ENCODE results near the gene PLCD3. TPM values are rescaled to one million over a fixed set of nuclear protein-coding genes. Genes with fewer than 3 reads are reported as not detected.

Gene PLCD3
- total and polyA plus RNA-seq, 2 of the 13 experiments (the other 11 are each of a cell fraction or from before 2014, with no cell fraction given): 11.3 to 39.1 TPM

DNA sequence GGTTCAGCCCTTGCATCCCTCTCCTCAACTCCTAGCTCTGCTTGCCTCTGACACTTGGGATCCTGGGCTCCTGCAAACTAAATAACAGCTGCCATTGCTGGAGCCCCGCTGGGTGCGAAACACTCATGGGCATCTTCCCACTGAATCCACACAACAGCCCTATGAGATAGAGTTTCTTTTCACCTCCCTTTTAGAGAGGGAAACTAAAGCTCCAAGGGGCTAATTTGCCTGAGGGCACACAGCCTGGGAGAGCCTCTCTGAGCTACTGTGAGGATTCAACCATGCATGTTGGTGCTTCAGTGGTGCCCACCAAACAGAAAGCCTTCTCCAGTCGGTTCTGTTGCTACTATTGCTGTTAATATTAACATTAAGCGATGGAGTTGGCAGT lies 7.2 kb upstream of the PLCD3 start:
- no peak overlapping the region for H3K27ac ChIP-seq (ENCODE audit: extremely low read length, insufficient read depth, low read length)
- H3K9me3 ChIP-seq (ENCODE audit: low read length): no peaks in the 10 kb centered on the region
- peaks cover 2 to 5% of the 10 kb centered on the region in 2 experiments; a peak in 4 of 5 replicates for H3K36me3 ChIP-seq (replicated peaks in 1 of 2; ENCODE audit: control insufficient read depth in 1 of 2, insufficient read depth in 2 of 2, low read length in 2 of 2)
- BruUV-seq (replicated peaks): no TSS peak
- FAIRE-seq: no peak
- ChIA-PET POLR2A (interaction anchor here (2.0 to 7.1 kb wide), 2 partner anchors 11 to 22 kb away, joined by 8 to 217 read pairs; partner anchors contain the start of genes HEXIM1 and HEXIM2), CTCF (ENCODE audit: low intra/inter-chr PET ratio, low total read pairs) (interaction anchor here (0.9 kb wide), 1 partner anchor 59 kb away, joined by 3 read pairs; no protein-coding TSS in a partner anchor)
- no peak overlapping the region for H3K4me3 ChIP-seq (replicated peaks in 1 of 3; ENCODE audit: insufficient read depth in 1 of 3, low read depth in 2 of 3, low read length in 3 of 3)
- H3K4me1 ChIP-seq (ENCODE audit: insufficient read depth, low read length): peaks cover 23% of the 10 kb centered on the region
- H3K4me2 ChIP-seq (ENCODE audit: low read depth, low read length): no peak overlapping the region
- H4K20me1 ChIP-seq (ENCODE audit: insufficient read depth, low read length): no peaks in the 10 kb centered on the region
- peaks cover 16% of the 10 kb centered on the region for H3K79me2 ChIP-seq (ENCODE audit: insufficient read depth, low read length)
- no peak for DNase-seq (ENCODE audit: low spot score)
- TF ChIP-seq ZNF431 (CRISPR knock-in tag; IDR thresholded peaks at IDR 0.05; ENCODE audit: borderline replicate concordance, low read depth) (no peak), ZNF709 (CRISPR knock-in tag; IDR thresholded peaks at IDR 0.05) (no peak)
- no peak for ATAC-seq
- in situ Hi-C loops (cut with HindIII; ENCODE audit: extremely low pct_ligation_motif_present, low pct_unique_long_range_greater_than_20kb): loop anchor here (10.0 kb wide), 1 partner anchor 235 kb away; no protein-coding TSS in a partner anchor
- H3K9ac ChIP-seq (ENCODE audit: insufficient read depth, low read depth, low read length): no peak overlapping the region
- 93% methylated on average over 4 of the region's 4 CpGs for WGBS (ENCODE audit: low lambda C conversion rate)
- intact Hi-C loops (cut with micrococcal nuclease; ENCODE audit: unreplicated experiment): loop anchor here (5.0 kb wide), 1 partner anchor 93 kb away; no protein-coding TSS in a partner anchor
- no peaks in the 10 kb centered on the region for H3K27me3 ChIP-seq (ENCODE audit: control insufficient read depth in 1 of 2, insufficient read depth in 2 of 2, low read length in 2 of 2)
- H2AFZ ChIP-seq (ENCODE audit: low read length): no peak overlapping the region

DNA sequence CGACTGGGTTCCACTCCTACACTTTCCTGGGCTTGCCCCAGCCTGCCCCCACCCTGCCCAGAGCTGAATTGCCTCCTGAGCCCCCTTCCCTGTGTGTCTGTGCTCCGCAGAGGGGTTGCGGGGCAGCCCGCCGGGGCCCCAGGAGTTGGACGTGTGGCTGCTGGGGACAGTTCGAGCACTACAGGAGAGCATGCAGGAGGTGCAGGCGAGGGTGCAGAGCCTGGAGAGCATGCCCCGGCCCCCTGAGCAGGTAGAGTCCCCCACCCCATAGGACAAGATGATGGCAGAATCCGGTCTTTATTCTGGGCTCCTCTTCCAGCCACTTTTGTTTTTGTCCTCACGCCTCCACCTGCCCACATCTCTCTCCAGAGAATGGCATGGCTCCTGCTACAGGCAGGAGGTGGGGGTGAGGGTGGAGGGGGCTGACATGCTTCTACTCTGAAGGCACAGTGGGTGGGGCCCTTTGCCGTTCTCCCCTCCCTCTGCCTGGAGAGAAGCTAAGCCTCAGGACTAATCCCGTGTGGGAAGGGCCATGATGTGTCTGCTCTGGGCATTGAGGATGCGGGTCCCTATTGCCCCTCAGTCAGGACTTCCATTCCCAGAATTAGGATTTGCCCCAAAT lies 6.7 kb upstream of the PLCD3 start:
- CTCF ChIA-PET (ENCODE audit: low intra/inter-chr PET ratio, low total read pairs): interaction anchor here (0.9 kb wide), 1 partner anchor 59 kb away, joined by 3 read pairs; no protein-coding TSS in a partner anchor
- Histone ChIP-seq H4K20me1 (ENCODE audit: insufficient read depth, low read length) (no peaks in the 10 kb centered on the region), H2AFZ (ENCODE audit: low read length) (no peak overlapping the region), H3K36me3 (replicated peaks in 1 of 2; ENCODE audit: control insufficient read depth in 1 of 2, insufficient read depth in 2 of 2, low read length in 2 of 2) (peaks cover 2 to 5% of the 10 kb centered on the region in 2 experiments; a peak in 4 of 5 replicates), H3K27ac (ENCODE audit: extremely low read length, insufficient read depth, low read length) (no peak overlapping the region), H3K4me3 (replicated peaks in 1 of 3; ENCODE audit: insufficient read depth in 1 of 3, low read depth in 2 of 3, low read length in 3 of 3) (no peak overlapping the region), H3K9ac (ENCODE audit: insufficient read depth, low read depth, low read length) (no peak overlapping the region), H3K9me3 (ENCODE audit: low read length) (no peaks in the 10 kb centered on the region), H3K4me1 (ENCODE audit: insufficient read depth, low read length) (peaks cover 23% of the 10 kb centered on the region), H3K79me2 (ENCODE audit: insufficient read depth, low read length) (peaks cover 16% of the 10 kb centered on the region), H3K27me3 (ENCODE audit: control insufficient read depth in 1 of 2, insufficient read depth in 2 of 2, low read length in 2 of 2) (no peaks in the 10 kb centered on the region), H3K4me2 (ENCODE audit: low read depth, low read length) (no peak overlapping the region)
- FAIRE-seq: no peak
- TF ChIP-seq AGO2 (optimal IDR thresholded peaks at IDR 0.05; ENCODE audit: low read depth, low read length) (peak; percentile 47), ZNF572 (CRISPR knock-in tag; IDR thresholded peaks at IDR 0.05) (no peak), RBM22 (optimal IDR thresholded peaks at IDR 0.05; ENCODE audit: low read length) (peak; percentile 11), ZSCAN20 (CRISPR knock-in tag; IDR thresholded peaks at IDR 0.05; ENCODE audit: borderline replicate concordance) (no peak), ZNF317 (CRISPR knock-in tag; IDR thresholded peaks at IDR 0.05) (no peak), RBFOX2 (IDR thresholded peaks at IDR 0.05; ENCODE audit: low read depth, low read length) (peak; percentile 47)
- 96% methylated on average over 14 of the region's 14 CpGs for WGBS (ENCODE audit: low lambda C conversion rate)
- no TSS peak for BruUV-seq (replicated peaks)
- POLR2A ChIA-PET: interaction anchor here (2.0 to 7.1 kb wide), 2 partner anchors 11 to 22 kb away, joined by 8 to 217 read pairs; partner anchors contain the start of genes HEXIM1 and HEXIM2
- no peak for ATAC-seq
- in situ Hi-C loops (cut with HindIII; ENCODE audit: extremely low pct_ligation_motif_present, low pct_unique_long_range_greater_than_20kb): loop anchor here (10.0 kb wide), 1 partner anchor 236 kb away; no protein-coding TSS in a partner anchor
- intact Hi-C loops (cut with micrococcal nuclease; ENCODE audit: unreplicated experiment): loop anchor here (5.0 kb wide), 1 partner anchor 93 kb away; no protein-coding TSS in a partner anchor
- no peak for DNase-seq (ENCODE audit: low spot score)
